ENCODE data around the gene MYL5. TPM values are rescaled to one million over a fixed set of nuclear protein-coding genes. Genes with fewer than 3 reads are reported as not detected.
"Not testable (repeated sequence)": the region's sequence is repeated elsewhere in the genome, so short reads cannot be mapped to it uniquely, and the experiment has no call there.

The MYL5 gene
- total RNA-seq, 2 experiments from 2014 or later = 11.6 to 19.3 TPM

DNA sequence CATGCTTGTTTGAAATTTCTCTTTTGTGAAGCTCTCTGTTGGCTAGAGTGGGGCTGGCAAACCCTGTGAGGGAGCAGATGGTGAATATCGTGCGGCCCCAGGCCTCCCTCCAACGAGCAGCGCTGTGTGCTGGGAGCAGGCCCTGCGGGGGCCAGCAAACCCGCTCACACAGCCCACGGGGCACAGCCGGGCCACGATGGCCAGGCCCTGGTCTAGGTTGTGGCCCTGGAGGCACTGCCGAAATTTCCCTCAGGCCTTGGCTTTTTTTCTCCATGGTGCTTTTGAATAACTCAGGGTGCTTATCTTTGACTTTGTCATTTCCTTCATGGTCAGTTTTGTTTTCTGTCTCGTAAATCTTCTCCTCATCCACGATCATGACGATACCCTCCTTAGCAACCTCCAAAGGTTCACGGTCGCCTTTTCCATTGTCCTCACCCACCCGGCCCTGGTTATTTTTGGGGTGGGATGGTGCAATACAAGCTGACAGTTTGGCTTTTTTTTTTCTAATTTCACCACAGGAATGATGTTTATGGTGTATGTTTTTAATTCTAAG, 52.0 kb downstream of the MYL5 start:
- no peaks in the 10 kb centered on the region for H3K27me3 Mint-ChIP-seq (ENCODE audit: low read depth)
- ChIA-PET CTCF (no interaction called here), POLR2A (no interaction called here)
- H3K36me3 Mint-ChIP-seq (ENCODE audit: low read depth) = peaks cover 32% of the 10 kb centered on the region
- H3K27ac Mint-ChIP-seq = no peak overlapping the region
- no peak for DNase-seq
- no peaks in the 10 kb centered on the region for H3K4me1 Mint-ChIP-seq (ENCODE audit: low read depth)
- no peaks in the 10 kb centered on the region for H3K9me3 Mint-ChIP-seq (ENCODE audit: insufficient read depth)
- ATAC-seq = no peak
- no peak overlapping the region for H3K4me3 Mint-ChIP-seq

DNA sequence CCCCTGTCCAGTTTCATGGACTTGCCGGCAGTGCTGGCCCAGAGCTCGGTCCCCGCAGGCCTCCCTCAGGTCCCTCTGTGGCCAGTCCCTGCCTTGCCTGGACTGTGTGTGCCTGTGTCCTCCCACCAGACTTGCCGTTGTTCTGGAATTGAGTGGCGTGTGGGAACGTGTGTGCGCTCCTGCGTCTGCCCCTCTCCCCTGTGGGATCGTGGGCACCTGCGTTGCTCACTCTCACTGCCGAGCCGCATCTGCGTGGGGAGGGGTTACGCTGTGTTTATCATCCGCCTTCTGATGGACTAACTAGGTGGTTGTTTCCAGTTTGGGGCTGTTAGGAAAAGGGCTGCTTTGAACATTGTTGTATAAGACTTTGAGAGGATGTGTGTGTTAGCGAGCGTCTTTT, 52.5 kb downstream of the MYL5 start:
- H3K27me3 Mint-ChIP-seq (ENCODE audit: low read depth) = no peaks in the 10 kb centered on the region
- H3K4me3 Mint-ChIP-seq = no peak overlapping the region
- ChIA-PET CTCF (no interaction called here), POLR2A (no interaction called here)
- no peak overlapping the region for H3K27ac Mint-ChIP-seq
- no peak for ATAC-seq
- no peak for DNase-seq
- H3K36me3 Mint-ChIP-seq (ENCODE audit: low read depth) = peaks cover 26% of the 10 kb centered on the region
- no peaks in the 10 kb centered on the region for H3K9me3 Mint-ChIP-seq (ENCODE audit: insufficient read depth)
- no peaks in the 10 kb centered on the region for H3K4me1 Mint-ChIP-seq (ENCODE audit: low read depth)

DNA sequence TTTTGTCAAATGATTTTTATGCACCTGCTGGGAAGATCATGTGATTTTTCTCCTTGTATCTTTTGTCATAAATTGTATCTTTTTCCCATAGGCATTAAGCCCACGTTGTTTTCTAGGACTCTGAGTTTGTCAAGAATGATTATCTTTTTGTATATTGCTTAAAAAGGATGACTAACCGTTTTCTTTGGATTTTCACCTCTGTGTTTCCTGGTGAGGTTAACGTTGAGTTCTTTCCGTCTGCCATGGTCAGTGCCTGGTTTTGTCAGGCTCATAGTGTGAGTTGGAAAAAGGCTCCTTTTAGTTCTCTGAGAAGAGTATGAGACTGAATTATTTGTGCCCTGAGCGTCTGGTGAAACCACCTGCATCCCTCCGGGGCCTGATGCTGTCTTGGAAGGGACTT, 53.2 kb downstream of the MYL5 start:
- ChIA-PET POLR2A (no interaction called here), CTCF (no interaction called here)
- DNase-seq (no peak), ATAC-seq (no peak)
- no peaks in the 10 kb centered on the region for H3K27me3 Mint-ChIP-seq (ENCODE audit: low read depth)
- H3K27ac Mint-ChIP-seq = no peak overlapping the region
- no peak overlapping the region for H3K4me3 Mint-ChIP-seq
- H3K36me3 Mint-ChIP-seq (ENCODE audit: low read depth) = peaks cover 21% of the 10 kb centered on the region
- H3K4me1 Mint-ChIP-seq (ENCODE audit: low read depth) = no peaks in the 10 kb centered on the region
- H3K9me3 Mint-ChIP-seq (ENCODE audit: insufficient read depth) = no peaks in the 10 kb centered on the region

DNA sequence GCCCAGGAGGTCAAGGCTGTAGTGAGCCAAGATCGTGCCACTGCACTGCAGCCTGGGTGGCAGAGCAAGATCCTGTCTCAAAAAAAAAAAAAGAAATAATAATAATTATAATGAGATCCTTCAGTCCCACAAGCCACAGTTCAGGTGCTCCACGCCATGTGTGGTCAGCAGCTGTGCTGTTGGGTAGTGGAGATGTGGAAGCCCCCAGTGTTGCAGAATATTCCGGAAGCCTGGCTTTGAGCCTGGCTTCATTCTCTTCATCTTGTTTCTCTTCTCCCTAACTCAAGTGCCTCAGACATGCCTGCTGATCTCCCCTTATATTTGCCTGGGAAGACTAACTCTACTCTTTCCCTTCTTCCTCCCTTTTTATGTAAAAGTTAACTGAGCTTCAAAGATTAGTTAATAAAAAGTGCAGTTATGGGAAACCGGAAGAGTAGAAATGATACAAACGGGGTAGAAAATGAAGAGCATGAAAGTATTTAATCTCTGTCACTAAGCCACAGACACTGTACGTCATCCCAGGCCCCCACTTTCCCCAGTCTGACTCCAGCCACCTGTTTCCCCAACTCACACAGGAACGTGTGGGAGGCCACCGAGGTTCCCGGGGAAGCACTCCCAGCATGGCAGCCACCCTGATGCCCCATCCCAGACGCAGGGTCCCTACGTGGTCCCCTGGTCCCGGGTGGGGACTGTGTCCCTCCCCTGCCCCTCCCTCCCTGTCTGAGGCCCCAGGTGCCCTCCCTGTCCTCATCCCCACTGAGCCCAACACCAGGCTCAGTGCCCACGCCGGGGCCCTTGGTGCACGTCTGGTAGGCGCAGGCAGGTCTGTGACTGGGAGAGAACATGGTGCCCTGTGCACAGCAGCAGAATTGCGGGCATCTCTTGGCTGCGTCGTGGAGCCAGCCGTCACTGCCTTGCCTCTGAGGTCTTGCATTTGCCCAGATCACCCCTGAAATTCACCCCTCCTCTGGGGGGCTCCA, 55.3 kb downstream of the MYL5 start:
- Mint-ChIP-seq H3K4me3 (no peak overlapping the region), H3K36me3 (ENCODE audit: low read depth) (peaks cover 20% of the 10 kb centered on the region), H3K9me3 (ENCODE audit: insufficient read depth) (no peaks in the 10 kb centered on the region), H3K27ac (no peak overlapping the region), H3K27me3 (ENCODE audit: low read depth) (no peaks in the 10 kb centered on the region), H3K4me1 (ENCODE audit: low read depth) (no peaks in the 10 kb centered on the region)
- POLR2A ChIA-PET = interaction anchor here (0.6 kb wide), 1 partner anchor 78 kb away, joined by 3 read pairs; no protein-coding TSS in a partner anchor
- ATAC-seq (no peak), DNase-seq (no peak)
- CTCF ChIA-PET = no interaction called here

DNA sequence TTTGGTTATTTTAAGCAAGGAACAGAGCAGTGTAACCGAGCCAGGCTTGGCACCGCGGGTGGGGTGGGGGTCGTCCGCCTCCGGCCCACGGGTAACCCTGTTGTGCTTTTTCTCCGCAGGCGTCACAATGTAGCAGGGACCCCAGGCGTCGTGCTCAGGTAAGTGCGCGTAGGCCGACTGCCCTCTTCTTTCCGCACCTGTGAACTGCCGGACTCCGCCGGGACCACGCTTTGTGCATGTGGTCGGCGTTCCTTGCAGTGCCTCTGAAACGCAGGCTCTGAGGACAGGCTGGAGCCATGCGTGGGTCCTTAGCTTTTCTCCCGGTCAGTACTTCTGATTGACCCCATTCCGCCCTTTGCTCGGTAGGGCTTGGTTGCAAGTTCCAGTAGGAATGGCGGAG, 56.2 kb downstream of the MYL5 start:
- ChIA-PET POLR2A (no interaction called here), CTCF (no interaction called here)
- H3K27me3 Mint-ChIP-seq (ENCODE audit: low read depth) = no peaks in the 10 kb centered on the region
- H3K4me1 Mint-ChIP-seq (ENCODE audit: low read depth) = no peaks in the 10 kb centered on the region
- ATAC-seq = no peak
- H3K27ac Mint-ChIP-seq = no peak overlapping the region
- no peak overlapping the region for H3K4me3 Mint-ChIP-seq
- no peaks in the 10 kb centered on the region for H3K9me3 Mint-ChIP-seq (ENCODE audit: insufficient read depth)
- H3K36me3 Mint-ChIP-seq (ENCODE audit: low read depth) = peaks cover 27% of the 10 kb centered on the region
- DNase-seq = no peak

DNA sequence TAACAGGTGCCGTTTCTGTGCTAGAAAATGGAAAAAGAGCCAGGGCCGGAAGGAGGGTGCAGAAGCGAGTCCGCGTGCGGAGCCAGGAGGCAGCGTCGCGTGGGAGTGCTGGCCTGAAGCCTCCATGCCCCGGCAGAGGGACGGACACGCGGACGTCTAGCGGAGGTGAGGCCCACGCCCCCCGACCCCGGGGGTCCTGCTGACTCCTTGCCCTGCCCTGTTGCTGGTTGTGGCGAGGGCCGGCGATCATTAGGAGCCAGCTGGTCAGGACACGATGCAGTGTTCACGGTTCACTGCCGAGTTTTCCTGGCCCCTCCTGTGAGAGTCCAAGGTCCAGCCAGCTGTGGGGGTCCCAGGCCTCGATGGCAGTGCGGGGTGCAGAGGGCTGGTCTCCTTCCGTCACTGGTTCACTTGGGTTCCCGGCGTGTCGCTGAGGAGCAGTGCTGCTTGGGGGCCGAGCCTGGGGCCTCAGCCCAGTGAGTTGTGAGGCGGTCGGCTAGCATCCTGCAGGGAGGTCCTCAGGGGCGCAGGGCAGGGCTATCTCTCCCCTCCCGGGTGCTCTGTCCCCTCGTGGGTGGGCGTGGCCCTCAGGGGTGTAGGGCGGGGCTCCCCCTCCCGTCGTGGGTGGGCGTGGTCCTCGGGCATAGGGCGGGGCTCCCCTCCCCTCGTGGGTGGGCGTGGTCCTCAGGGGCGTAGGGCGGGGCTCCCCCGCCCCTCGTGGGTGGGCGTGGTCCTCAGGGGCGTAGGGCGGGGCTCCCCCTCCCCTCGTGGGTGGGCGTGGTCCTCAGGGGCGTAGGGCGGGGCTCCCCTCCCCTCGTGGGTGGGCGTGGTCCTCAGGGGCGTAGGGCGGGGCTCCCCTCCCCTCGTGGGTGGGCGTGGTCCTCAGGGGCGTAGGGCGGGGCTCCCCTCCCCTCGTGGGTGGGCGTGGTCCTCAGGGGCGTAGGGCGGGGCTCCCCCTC, 56.9 kb downstream of the MYL5 start:
- H3K36me3 Mint-ChIP-seq (ENCODE audit: low read depth) = peaks cover 30% of the 10 kb centered on the region
- H3K27ac Mint-ChIP-seq; H3K9me3 Mint-ChIP-seq (ENCODE audit: insufficient read depth); H3K4me1 Mint-ChIP-seq (ENCODE audit: low read depth); ATAC-seq; H3K27me3 Mint-ChIP-seq (ENCODE audit: low read depth); DNase-seq; CTCF ChIA-PET; POLR2A ChIA-PET; H3K4me3 Mint-ChIP-seq: not testable (repeated sequence)

Other genes starting within 250 kb of the MYL5 start
- gene ZNF721, start 175.4 kb upstream of the MYL5 start, total RNA-seq = 10 to 100 TPM; 32.5 to 34.6 TPM
- 10 to 100 TPM; 57.4 to 57.8 TPM for gene PIGG, start 175.3 kb upstream of the MYL5 start, total RNA-seq
- gene TMEM271, start 98.2 kb upstream of the MYL5 start, total RNA-seq = not detected
- gene PDE6B, start 49.0 kb upstream of the MYL5 start, total RNA-seq = 10 to 100 TPM; 16.1 to 17.7 TPM
- 100 to 1,000 TPM; 243 to 267 TPM for gene ATP5ME, start 266 bp upstream of the MYL5 start, total RNA-seq
- under 1 TPM; 0.37 to 0.89 TPM for gene SLC49A3, start 14.6 kb downstream of the MYL5 start, total RNA-seq
- gene PCGF3, start 31.3 kb downstream of the MYL5 start, total RNA-seq = 10 to 100 TPM; 33.5 to 36.2 TPM
- gene CPLX1, start 151.6 kb downstream of the MYL5 start, total RNA-seq = under 1 TPM; 0.39 to 0.53 TPM

Data from activated CD8-positive, alpha-beta T cell treated with anti-CD3 and anti-CD28 coated beads, Interleukin-2, amount 10 ng/mL, durations not matched to agents 7 days and 5 days (primary cell).